ENCODE results near the gene DFFB. TPM values are rescaled to one million over a fixed set of nuclear protein-coding genes. Genes with fewer than 3 reads are reported as not detected.

Gene DFFB
- polyA plus RNA-seq, 3 donors: 5.9 to 14.7 (median 6.6) TPM

DNA sequence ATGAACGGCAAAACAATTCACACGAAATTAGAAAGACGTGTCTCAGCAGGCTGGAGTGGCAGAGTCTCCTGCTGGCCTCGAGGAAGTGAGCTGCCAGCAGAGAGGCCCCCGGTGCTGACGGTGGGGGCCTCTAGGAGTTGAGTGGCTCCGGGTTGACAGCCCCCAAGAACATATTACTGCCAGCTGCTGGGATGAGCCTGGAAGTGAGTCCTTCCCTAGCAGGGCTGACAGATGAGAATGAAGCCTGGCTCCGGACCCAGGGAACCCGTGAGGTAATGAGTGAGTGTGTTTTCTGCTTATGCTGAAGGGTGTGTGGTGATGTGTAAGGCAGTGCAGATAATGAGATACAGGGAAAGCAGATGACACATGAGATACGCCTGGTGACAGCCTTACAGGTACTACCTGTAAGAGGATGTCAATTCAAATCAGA lies 37.5 kb upstream of the DFFB start:
- intact Hi-C loops (cut with micrococcal nuclease): no loop called here
- Histone ChIP-seq H3K4me2 (replicated peaks; ENCODE audit: extremely low read depth, low read length, poor library complexity, severe bottlenecking) (no peak overlapping the region), H3K36me3 (replicated peaks in 1 of 2; ENCODE audit: control insufficient read depth in 1 of 2, insufficient read depth in 2 of 2, low read length in 2 of 2) (peaks cover 22 to 79% of the 10 kb centered on the region in 2 donors), H3K27ac (ENCODE audit: low read depth in 1 of 2, low read length in 2 of 2) (no peak overlapping the region), H3K4me1 (ENCODE audit: control insufficient read depth in 1 of 2, insufficient read depth in 2 of 2, low read length in 2 of 2) (no peaks in the 10 kb centered on the region), H3K79me2 (ENCODE audit: insufficient read depth, low read length) (no peaks in the 10 kb centered on the region), H3K4me3 (replicated peaks in 1 of 3; ENCODE audit: low read depth in 2 of 3, low read length in 3 of 3) (no peak overlapping the region), H3K9me3 (replicated peaks in 1 of 2; ENCODE audit: control insufficient read depth in 1 of 2, insufficient read depth in 1 of 2, low read length in 2 of 2) (no peaks in the 10 kb centered on the region), H3K27me3 (ENCODE audit: control insufficient read depth in 2 of 2, insufficient read depth in 2 of 2, low read length in 2 of 2) (no peaks in the 10 kb centered on the region), H4K20me1 (ENCODE audit: insufficient read depth, low read length) (no peaks in the 10 kb centered on the region), H3K9ac (ENCODE audit: insufficient read depth, low read length, poor library complexity, severe bottlenecking) (no peak overlapping the region), H2AFZ (ENCODE audit: insufficient read depth, low read depth, low read length, poor library complexity, severe bottlenecking) (no peak overlapping the region)
- Mint-ChIP-seq H3K27me3 (ENCODE audit: low read depth in 3 of 3) (peaks cover 0 to 5% (median 0%) of the 10 kb centered on the region in 3 donors), H3K36me3 (peaks cover 63 to 66% of the 10 kb centered on the region in 2 donors), H3K27ac (peak overlapping the region in 2 of 7 donors; percentile 7 to 17), H3K9me3 (no peaks in the 10 kb centered on the region), H3K4me1 (peaks cover 6% of the 10 kb centered on the region), H3K4me3 (no peak overlapping the region)
- TF ChIP-seq, protein P1, sequence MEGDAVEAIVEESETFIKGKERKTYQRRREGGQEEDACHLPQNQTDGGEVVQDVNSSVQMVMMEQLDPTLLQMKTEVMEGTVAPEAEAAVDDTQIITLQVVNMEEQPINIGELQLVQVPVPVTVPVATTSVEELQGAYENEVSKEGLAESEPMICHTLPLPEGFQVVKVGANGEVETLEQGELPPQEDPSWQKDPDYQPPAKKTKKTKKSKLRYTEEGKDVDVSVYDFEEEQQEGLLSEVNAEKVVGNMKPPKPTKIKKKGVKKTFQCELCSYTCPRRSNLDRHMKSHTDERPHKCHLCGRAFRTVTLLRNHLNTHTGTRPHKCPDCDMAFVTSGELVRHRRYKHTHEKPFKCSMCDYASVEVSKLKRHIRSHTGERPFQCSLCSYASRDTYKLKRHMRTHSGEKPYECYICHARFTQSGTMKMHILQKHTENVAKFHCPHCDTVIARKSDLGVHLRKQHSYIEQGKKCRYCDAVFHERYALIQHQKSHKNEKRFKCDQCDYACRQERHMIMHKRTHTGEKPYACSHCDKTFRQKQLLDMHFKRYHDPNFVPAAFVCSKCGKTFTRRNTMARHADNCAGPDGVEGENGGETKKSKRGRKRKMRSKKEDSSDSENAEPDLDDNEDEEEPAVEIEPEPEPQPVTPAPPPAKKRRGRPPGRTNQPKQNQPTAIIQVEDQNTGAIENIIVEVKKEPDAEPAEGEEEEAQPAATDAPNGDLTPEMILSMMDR (IDR thresholded peaks at IDR 0.05): no peak
- DNase-seq: no peak
- 92% methylated on average over 6 of the region's 10 CpGs for WGBS (ENCODE audit: insufficient coverage)

DNA sequence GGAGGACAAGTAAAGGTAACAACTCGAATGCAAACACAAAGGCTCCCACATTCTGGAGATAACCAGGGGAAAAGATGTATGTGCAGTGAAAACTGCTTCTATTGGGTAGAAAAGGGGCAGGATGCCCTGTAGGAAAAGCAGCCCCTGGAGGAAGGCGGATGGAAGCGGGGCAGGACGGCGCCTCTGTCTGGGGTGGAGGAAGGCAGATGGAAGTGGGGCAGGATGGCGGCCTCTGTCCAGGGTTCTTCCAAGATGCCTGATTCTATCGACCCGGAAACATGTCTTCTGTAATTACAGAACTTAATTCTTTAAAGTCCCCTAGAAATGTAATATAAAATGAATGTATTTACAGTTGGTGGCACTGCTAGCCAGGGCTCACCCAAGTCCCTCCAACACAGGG lies 37.0 kb upstream of the DFFB start:
- Histone ChIP-seq H3K4me1 (ENCODE audit: control insufficient read depth in 1 of 2, insufficient read depth in 2 of 2, low read length in 2 of 2) (no peaks in the 10 kb centered on the region), H2AFZ (ENCODE audit: insufficient read depth, low read depth, low read length, poor library complexity, severe bottlenecking) (no peak overlapping the region), H3K9me3 (replicated peaks in 1 of 2; ENCODE audit: control insufficient read depth in 1 of 2, insufficient read depth in 1 of 2, low read length in 2 of 2) (no peaks in the 10 kb centered on the region), H3K36me3 (replicated peaks in 1 of 2; ENCODE audit: control insufficient read depth in 1 of 2, insufficient read depth in 2 of 2, low read length in 2 of 2) (peaks cover 19 to 79% of the 10 kb centered on the region in 2 donors), H3K4me2 (replicated peaks; ENCODE audit: extremely low read depth, low read length, poor library complexity, severe bottlenecking) (no peak overlapping the region), H3K4me3 (replicated peaks in 1 of 3; ENCODE audit: low read depth in 2 of 3, low read length in 3 of 3) (no peak overlapping the region), H3K27me3 (ENCODE audit: control insufficient read depth in 2 of 2, insufficient read depth in 2 of 2, low read length in 2 of 2) (no peaks in the 10 kb centered on the region), H3K9ac (ENCODE audit: insufficient read depth, low read length, poor library complexity, severe bottlenecking) (no peak overlapping the region), H4K20me1 (ENCODE audit: insufficient read depth, low read length) (no peaks in the 10 kb centered on the region), H3K27ac (ENCODE audit: low read depth in 1 of 2, low read length in 2 of 2) (no peak overlapping the region), H3K79me2 (ENCODE audit: insufficient read depth, low read length) (no peaks in the 10 kb centered on the region)
- H3K27ac Mint-ChIP-seq: peak overlapping the region in 1 of 7 donors; percentile 7
- TF ChIP-seq, protein P1 (IDR thresholded peaks at IDR 0.05): no peak
- peaks cover 0 to 5% (median 0%) of the 10 kb centered on the region in 3 donors for H3K27me3 Mint-ChIP-seq (ENCODE audit: low read depth in 3 of 3)
- no peaks in the 10 kb centered on the region for H3K9me3 Mint-ChIP-seq
- H3K36me3 Mint-ChIP-seq: peaks cover 62 to 65% of the 10 kb centered on the region in 2 donors
- intact Hi-C loops (cut with micrococcal nuclease): no loop called here
- H3K4me3 Mint-ChIP-seq: no peak overlapping the region
- peaks cover 6% of the 10 kb centered on the region for H3K4me1 Mint-ChIP-seq
- 97% methylated on average over 5 of the region's 8 CpGs for WGBS (ENCODE audit: insufficient coverage)
- DNase-seq: no peak

Measured in CD14-positive monocyte (primary cell).